Activated gamma-delta T cell (primary cell): ENCODE results near the gene STK24.

Experiments used
- DNase-seq: peaks from one replicate; lab custom pipeline; 2025; lab: John Stamatoyannopoulos, UW

The STK24 gene

DNA sequence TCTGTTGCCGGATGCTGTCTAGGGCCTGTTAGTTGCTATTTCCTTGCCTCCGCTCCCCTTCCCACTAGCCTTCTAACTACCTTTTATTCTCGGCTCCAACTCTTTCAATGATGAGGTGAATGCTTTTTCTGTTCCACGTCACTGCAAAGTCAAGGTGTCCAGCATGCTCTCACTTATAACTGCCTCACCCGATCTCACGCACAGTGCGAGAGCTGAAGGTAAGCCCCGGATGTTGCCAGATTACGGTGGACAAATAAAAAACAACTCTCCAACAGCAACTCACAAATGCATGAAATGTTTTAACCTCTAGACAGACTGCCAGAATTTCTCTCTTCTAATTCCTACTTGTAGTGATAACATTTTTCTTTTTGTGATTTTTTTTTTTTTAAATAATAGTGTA is 169.9 kb downstream of the STK24 start:
- no peak for DNase-seq

- DNase-seq, result no peak
Measured at GRCh38 chr13:98406427-98406826, 170.5 kb downstream of the STK24 start.

GRCh38 chr13:98405690-98406344 is 171.1 kb downstream of the STK24 start:
- no peak for DNase-seq

DNA sequence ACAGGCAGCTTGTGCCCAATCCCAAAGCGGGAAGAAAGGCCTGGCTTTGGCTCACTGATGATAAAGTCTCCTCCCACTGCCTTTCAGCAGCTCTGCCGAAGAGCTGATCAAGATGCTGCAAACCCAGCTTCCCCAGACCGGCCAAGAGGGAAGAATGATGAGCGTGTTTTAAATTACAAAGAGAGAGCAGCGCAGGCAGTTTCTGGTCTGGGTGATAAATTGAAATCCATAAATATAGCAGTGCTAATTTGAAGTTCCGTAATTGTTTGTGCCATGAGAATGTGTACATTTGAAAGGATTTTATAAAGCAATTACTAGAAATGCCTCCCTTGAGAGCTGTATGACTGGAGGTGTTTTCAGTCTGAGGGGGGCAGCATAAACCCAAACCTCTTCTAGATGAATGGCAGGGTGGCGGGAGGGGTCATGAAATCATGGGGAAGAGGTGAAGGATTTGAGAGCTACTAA is 171.8 kb downstream of the STK24 start:
- no peak for DNase-seq

DNA sequence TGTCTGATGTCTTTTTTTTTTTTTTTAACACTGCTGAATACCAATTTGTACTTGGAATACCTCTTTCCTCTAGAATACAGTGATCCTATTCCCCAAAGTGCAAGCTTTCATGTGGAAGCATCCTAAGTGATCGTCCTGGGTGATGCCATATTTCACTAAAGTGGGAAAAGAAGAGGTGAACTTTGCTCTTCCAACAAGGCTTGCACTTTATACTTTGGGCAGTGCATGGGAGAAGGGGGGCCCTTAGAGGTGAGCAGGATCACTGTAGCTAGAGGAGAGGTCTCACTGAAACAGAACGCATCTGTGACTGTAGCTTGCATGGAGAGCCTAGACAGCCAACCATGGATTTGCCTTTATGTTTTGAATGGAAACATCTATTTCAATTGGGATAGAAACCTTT is 173.8 kb downstream of the STK24 start:
- DNase-seq, result no peak

GRCh38 chr13:98401934-98402333 is 175.0 kb downstream of the STK24 start:
- DNase-seq, result no peak

- DNase-seq, result no peak
Measured at GRCh38 chr13:98399756-98400155, 177.2 kb downstream of the STK24 start.

GRCh38 chr13:98398581-98398980 is 178.3 kb downstream of the STK24 start:
- DNase-seq, result no peak

DNA sequence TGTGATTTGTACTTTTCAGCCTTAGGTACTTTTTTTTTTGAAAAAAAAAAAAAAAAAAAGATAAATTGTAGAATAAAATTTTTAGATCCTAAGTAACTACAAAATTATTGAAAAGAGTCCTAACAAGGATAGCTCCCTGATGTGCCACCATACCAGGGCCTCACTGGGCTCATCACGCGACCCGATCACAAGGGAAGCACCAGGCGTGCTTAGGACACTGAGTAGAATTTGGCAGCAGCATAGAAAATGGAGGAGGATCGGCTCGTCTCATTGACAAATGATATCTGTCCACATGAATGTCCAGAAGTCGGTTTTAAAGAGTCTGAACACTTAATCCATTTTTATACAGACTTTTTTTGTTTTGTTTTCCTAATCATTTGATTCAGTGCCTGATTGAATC is 179.0 kb downstream of the STK24 start:
- DNase-seq, result no peak

GRCh38 chr13:98397221-98397620 is 179.7 kb downstream of the STK24 start:
- no peak for DNase-seq

GRCh38 chr13:98396071-98396710 is 180.7 kb downstream of the STK24 start:
- DNase-seq, result no peak
